GM12801 (cell line): Measurements from ENCODE around the gene OTOG.

Experiments used
- CTCF ChIP-seq: IDR thresholded peaks from one replicate; pipeline ENCODE4 v1.5.1; 2011; ENCODE audit warnings: control low read depth; ENCODE audit not compliant: insufficient read length; ENCODE audit errors: extremely low read depth

The OTOG gene

GRCh38 chr11:17646451-17647145 is 99.5 kb downstream of the OTOG start:
- TF ChIP-seq CTCF: no peak

GRCh38 chr11:17648528-17648927 is 101.5 kb downstream of the OTOG start:
- TF ChIP-seq CTCF: no peak

- TF ChIP-seq CTCF: no peak
These were observed 102.2 kb downstream of the OTOG start for GRCh38 chr11:17649261-17649660.

- no peak for TF ChIP-seq CTCF
These were observed 102.6 kb downstream of the OTOG start for GRCh38 chr11:17649696-17650095.

- no peak for TF ChIP-seq CTCF
These were observed 103.3 kb downstream of the OTOG start for GRCh38 chr11:17650127-17650911.

- TF ChIP-seq CTCF: no peak
These were observed 104.0 kb downstream of the OTOG start for GRCh38 chr11:17651061-17651460.

GRCh38 chr11:17651681-17652080 is 104.6 kb downstream of the OTOG start:
- TF ChIP-seq CTCF: no peak
